ENCODE results near the gene CST5.

- TF ChIP-seq CTCF (IDR thresholded peaks at IDR 0.05; ENCODE audit: low read length): no peak
- no peak for TF ChIP-seq EZH2 (IDR thresholded peaks at IDR 0.05; ENCODE audit: borderline replicate concordance, low read length)
These were observed 44.4 kb upstream of the CST5 start for GRCh38 chr20:23923891-23924435.

All from OCI-LY1 (cell line).